T-cell (primary cell): ENCODE results near the gene ST14. TPM values are rescaled to one million over a fixed set of nuclear protein-coding genes. Genes with fewer than 3 reads are reported as not detected.
A peak's percentile ranks its signal among the peaks of the same experiment; 100 is the strongest.

Experiments used
- ATAC-seq, 4 experiments: fragments of 200-7000 bp in 3 of 4; fragments of 150-1000 bp in 1 of 4; cut with Tn5 transposase; replicated peaks in 1 of 4; 1 replicate in 3 of 4; 2 replicates in 1 of 4; pipeline ENCODE4 v1.10.0; 2021; ENCODE audit warnings: moderate library complexity in 3 of 4, mild to moderate bottlenecking in 2 of 4, moderate number of reproducible peaks in 1 of 4
- CTCF ChIA-PET, 2 donors: fragments of 300-600 bp; sonication (Branson Sonifier 250); formaldehyde crosslinking; loops; one replicate each; lab custom pipeline; 2022; ENCODE audit warnings: antibody characterized with exemption in 2 of 2; lab: Charles Lee
- POLR2A ChIA-PET, 2 donors: fragments of 300-600 bp; sonication (Branson Sonifier 250); formaldehyde crosslinking; loops; one replicate each; lab custom pipeline; 2022; ENCODE audit warnings: antibody characterized with exemption in 2 of 2; lab: Charles Lee
- DNase-seq, 35 experiments: peaks; one replicate each; pipeline versions ENCODE4 v3.0.0 to v3.0.0-alpha.2; 2013 to 2023
- H3K27ac ChIP-seq: one replicate; pipeline ENCODE4 v1.5.1; 2013; ENCODE audit warnings: low read length
- H3K27me3 ChIP-seq, 2 experiments: replicated peaks in 1 of 2; 1 replicate in 1 of 2; 2 replicates in 1 of 2; pipeline versions ENCODE4 v1.6.1 to v1.7.0; 2013; ENCODE audit warnings: low read length in 1 of 2, mixed read lengths in 1 of 2; ENCODE audit not compliant: control insufficient read depth in 2 of 2, insufficient read depth in 2 of 2; ENCODE audit errors: extremely low read depth in 1 of 2
- H3K36me3 ChIP-seq, 2 donors: 1 replicate in 1 of 2; 2 replicates in 1 of 2; pipeline versions ENCODE4 v1.6.1 to v1.7.0; 2013; ENCODE audit warnings: low read length in 1 of 2; ENCODE audit not compliant: control insufficient read depth in 2 of 2, insufficient read depth in 1 of 2; ENCODE audit errors: extremely low read depth in 1 of 2
- H3K4me1 ChIP-seq, 2 experiments: 1 replicate in 1 of 2; 2 replicates in 1 of 2; pipeline versions ENCODE4 v1.6.1 to v1.7.0; 2013; ENCODE audit warnings: low read length in 2 of 2, mixed read lengths in 1 of 2; ENCODE audit not compliant: insufficient read depth in 2 of 2, control insufficient read depth in 1 of 2; ENCODE audit errors: extremely low read depth in 1 of 2
- H3K4me3 ChIP-seq, 2 donors: 1 replicate in 1 of 2; 2 replicates in 1 of 2; pipeline versions ENCODE4 v1.5.1 to v1.7.0; 2013; ENCODE audit warnings: mild to moderate bottlenecking in 2 of 2, low read length in 1 of 2, moderate library complexity in 1 of 2; ENCODE audit not compliant: control insufficient read depth in 1 of 2; ENCODE audit errors: extremely low read depth in 1 of 2
- H3K9me3 ChIP-seq: 2 replicates; pipeline ENCODE4 v1.7.0; 2013
- H3K27ac Mint-ChIP-seq, 2 donors: one replicate each; pipeline ENCODE4 v1.8.0; 2020 to 2021; ENCODE audit warnings: mild to moderate bottlenecking in 2 of 2, mixed read lengths in 2 of 2
- H3K27me3 Mint-ChIP-seq, 2 donors: one replicate each; pipeline ENCODE4 v1.8.0; 2021 to 2022; ENCODE audit warnings: mixed read lengths in 2 of 2
- H3K36me3 Mint-ChIP-seq: one replicate; pipeline ENCODE4 v1.8.0; 2021; ENCODE audit warnings: mixed read lengths
- H3K4me1 Mint-ChIP-seq, 3 donors: one replicate each; pipeline ENCODE4 v1.8.0; 2020 to 2022; ENCODE audit warnings: mixed read lengths in 3 of 3, mild to moderate bottlenecking in 1 of 3
- H3K4me3 Mint-ChIP-seq, 3 donors: one replicate each; pipeline ENCODE4 v1.8.0; 2020 to 2022; ENCODE audit warnings: mild to moderate bottlenecking in 3 of 3, mixed read lengths in 3 of 3, moderate library complexity in 3 of 3
- H3K9me3 Mint-ChIP-seq, 3 donors: one replicate each; pipeline ENCODE4 v1.8.0; 2020 to 2022; ENCODE audit warnings: mixed read lengths in 3 of 3
- WGBS: methylation state at CpG from one replicate; pipeline ENCODE4 v1.1.5; 2013; ENCODE audit warnings: missing lambda C conversion rate; ENCODE audit not compliant: insufficient coverage; 5-methylcytosine and 5-hydroxymethylcytosine counted together
- total RNA-seq, 35 experiments: library from RNA in 6 of 35; stranded (reverse) in 6 of 35; fragments of 120-200 nt in 1 of 35; gene quantifications; one replicate each; pipeline versions ENCODE4 v1.2.1 to v1.2.4 and lab custom pipeline; 2013 to 2026

ST14 gene
- total RNA-seq, 5 donors from 2014 or later (not counting 1 experiment from before 2014, with no cell fraction given): 0.49 to 1.5 (median 0.82) TPM

DNA sequence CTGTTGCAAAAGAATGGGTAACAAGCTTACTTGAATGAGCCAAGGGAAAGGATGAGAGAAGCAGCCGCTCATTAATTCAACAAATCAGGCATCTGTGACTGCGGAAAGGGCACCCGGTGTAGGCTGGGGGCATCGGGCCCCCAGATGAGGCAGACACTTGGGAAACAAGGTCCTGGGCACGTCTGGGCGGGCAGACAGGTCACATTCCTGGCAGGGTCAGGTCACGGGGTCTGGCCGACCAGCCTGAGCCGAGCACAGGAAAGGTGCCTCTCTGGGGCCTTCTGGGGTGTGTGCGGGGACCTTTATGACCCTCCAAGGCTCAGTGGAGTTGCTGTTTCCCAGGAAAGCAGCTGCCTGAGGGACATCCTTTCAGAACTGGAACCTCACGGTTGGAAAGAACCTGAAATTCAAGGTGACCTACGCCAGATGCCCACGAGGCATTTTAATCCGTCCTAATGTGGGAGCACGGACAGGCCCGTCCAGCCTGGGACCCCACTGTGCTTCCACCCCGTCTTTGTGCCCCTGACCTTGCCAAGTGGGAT is 57.1 kb downstream of the ST14 start:
- H3K27me3 ChIP-seq: peaks cover 0 to 26% of the 10 kb centered on the region in 2 experiments
- H3K27ac Mint-ChIP-seq: no peak overlapping the region
- H3K27me3 Mint-ChIP-seq: peaks cover under 1 to 6% of the 10 kb centered on the region in 2 donors
- H3K4me1 ChIP-seq: peaks cover 0 to 8% of the 10 kb centered on the region in 2 experiments
- H3K27ac ChIP-seq: no peak overlapping the region
- H3K4me3 Mint-ChIP-seq: no peak overlapping the region
- DNase-seq (no peak), ATAC-seq (no peak)
- H3K9me3 ChIP-seq: no peaks in the 10 kb centered on the region
- ChIA-PET CTCF (interaction anchor here in 1 of 2 donors (0.6 kb wide), 3 partner anchors 9 to 92 kb away, joined by 3 to 5 read pairs (median 3); no protein-coding TSS in a partner anchor), POLR2A (no interaction called here)
- no peaks in the 10 kb centered on the region for H3K9me3 Mint-ChIP-seq
- H3K4me3 ChIP-seq: no peak overlapping the region
- H3K36me3 ChIP-seq: no peaks in the 10 kb centered on the region
- peaks cover 0 to 4% (median 0%) of the 10 kb centered on the region in 3 donors for H3K4me1 Mint-ChIP-seq
- H3K36me3 Mint-ChIP-seq: no peaks in the 10 kb centered on the region
- WGBS: 83% methylated on average over 17 of the region's 17 CpGs

DNA sequence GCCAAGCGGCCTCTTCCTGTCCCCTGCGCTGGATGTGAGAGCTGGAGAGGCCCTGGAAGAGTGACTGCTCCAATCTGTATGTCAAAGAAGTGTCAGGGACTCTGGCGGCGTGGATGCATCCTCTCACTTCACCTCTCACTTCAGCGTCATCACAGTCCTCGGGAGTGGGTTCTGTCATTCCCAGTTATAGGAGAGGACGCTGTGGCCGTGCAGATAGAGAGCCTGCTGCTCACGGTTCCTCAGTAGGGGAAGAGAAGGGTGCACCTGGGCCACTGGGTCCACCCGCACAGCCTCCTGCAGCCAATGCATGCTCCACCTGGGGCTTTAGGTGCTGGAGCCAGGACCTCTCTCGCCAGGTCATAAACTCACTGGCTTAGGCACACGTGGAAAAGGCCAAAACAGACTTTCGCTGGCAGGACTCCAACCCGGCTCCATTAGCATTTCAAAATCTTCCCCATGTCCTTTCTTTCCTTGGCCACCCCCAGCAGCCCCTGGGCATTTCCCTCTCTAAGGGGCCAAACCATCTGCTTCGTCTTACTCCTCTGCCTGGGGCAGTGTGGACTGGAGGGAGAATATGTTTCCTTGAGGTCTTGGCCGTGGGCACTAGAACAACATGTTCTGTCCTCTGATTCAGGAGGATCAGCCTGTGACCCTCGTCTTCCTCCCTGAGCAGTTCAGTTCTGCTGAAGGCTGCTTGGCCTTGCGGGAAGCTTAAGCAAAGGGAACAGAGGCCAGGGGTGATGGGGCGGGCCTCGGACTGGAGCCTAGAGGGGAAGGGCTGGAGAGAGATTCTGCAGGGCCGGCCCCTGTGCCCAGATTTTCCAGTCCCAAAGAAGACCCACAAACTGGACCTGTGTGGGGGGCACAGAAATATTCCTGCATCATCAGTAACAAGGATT is 57.8 kb downstream of the ST14 start:
- Histone ChIP-seq H3K27ac (no peak overlapping the region), H3K4me3 (no peak overlapping the region), H3K36me3 (no peaks in the 10 kb centered on the region), H3K27me3 (peaks cover 0 to 18% of the 10 kb centered on the region in 2 experiments), H3K4me1 (peaks cover 0 to 8% of the 10 kb centered on the region in 2 experiments), H3K9me3 (no peaks in the 10 kb centered on the region)
- no peak for DNase-seq
- Mint-ChIP-seq H3K27ac (no peak overlapping the region), H3K4me1 (peaks cover 0 to 5% (median under 1%) of the 10 kb centered on the region in 3 donors), H3K9me3 (no peaks in the 10 kb centered on the region), H3K4me3 (no peak overlapping the region), H3K36me3 (no peaks in the 10 kb centered on the region), H3K27me3 (peaks cover 0 to 2% of the 10 kb centered on the region in 2 donors)
- CTCF ChIA-PET: no interaction called here
- POLR2A ChIA-PET: no interaction called here
- WGBS: 76% methylated on average over 12 of the region's 21 CpGs
- ATAC-seq: no peak

DNA sequence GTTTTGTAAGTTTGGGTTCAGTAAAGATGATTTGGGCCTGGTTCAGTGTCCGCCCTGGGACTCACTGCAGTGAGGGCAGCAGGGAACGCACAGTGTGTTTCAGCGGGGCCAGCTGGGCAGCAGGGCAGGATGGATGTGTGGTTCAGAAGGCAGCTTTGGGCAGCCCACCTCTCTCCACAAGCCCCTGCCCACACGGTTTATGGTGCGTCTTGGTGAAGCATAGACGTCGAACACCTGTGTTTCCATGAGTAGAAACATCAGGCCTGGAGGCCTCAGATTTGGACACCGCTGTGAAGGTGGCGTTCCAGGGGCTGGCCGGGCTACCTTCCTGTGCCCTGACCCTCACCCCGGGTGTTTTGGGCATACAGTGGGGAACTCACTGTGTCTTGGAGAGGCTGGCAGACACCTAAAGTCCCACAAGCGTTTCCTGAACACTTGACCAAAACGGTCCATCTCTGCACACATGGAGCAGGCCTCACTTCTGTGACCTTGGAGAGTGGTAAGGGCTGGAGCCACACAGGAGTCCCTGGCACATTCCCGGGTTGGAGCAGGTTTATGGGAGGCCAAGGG is 59.0 kb downstream of the ST14 start:
- Histone ChIP-seq H3K27me3 (peaks cover 0 to 10% of the 10 kb centered on the region in 2 experiments), H3K27ac (no peak overlapping the region), H3K4me1 (no peaks in the 10 kb centered on the region), H3K9me3 (no peaks in the 10 kb centered on the region), H3K36me3 (no peaks in the 10 kb centered on the region), H3K4me3 (no peak overlapping the region)
- H3K4me3 Mint-ChIP-seq: no peak overlapping the region
- WGBS: 92% methylated on average over 11 of the region's 14 CpGs
- ATAC-seq: no peak
- peaks cover 6 to 11% (median 10%) of the 10 kb centered on the region in 3 donors for H3K4me1 Mint-ChIP-seq
- no peaks in the 10 kb centered on the region for H3K36me3 Mint-ChIP-seq
- H3K9me3 Mint-ChIP-seq: no peaks in the 10 kb centered on the region
- DNase-seq: peak in 1 of 35 experiments; percentile 15
- peaks cover 0 to 2% of the 10 kb centered on the region in 2 donors for H3K27me3 Mint-ChIP-seq
- no peak overlapping the region for H3K27ac Mint-ChIP-seq
- CTCF ChIA-PET: interaction anchor here in 1 of 2 donors (0.5 kb wide), 1 partner anchor 148 kb away, joined by 6 read pairs; no protein-coding TSS in a partner anchor
- POLR2A ChIA-PET: interaction anchor here in 1 of 2 donors (0.6 kb wide), 1 partner anchor 98 kb away, joined by 10 read pairs; no protein-coding TSS in a partner anchor

DNA sequence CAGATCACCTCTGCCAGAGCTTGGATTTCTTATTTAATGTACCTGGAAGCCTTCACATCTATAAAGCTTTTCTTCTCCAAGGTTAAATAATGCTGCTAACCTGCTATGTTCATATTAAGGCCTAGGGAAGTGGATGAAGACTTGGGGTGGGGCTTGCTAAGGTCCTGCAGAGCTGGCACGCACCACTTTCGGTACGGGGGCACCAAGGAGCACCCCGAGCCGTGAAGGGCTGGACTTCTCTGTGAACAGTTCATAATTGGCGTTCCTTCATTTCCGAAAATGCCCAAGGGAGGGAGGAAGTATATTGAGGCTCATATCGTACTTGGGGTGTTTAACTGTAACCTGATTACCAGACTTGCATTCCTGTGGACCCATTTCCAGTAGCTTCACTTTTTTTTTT is 59.6 kb downstream of the ST14 start:
- Mint-ChIP-seq H3K4me3 (no peak overlapping the region), H3K9me3 (no peaks in the 10 kb centered on the region), H3K27me3 (peaks cover 0 to 2% of the 10 kb centered on the region in 2 donors), H3K36me3 (no peaks in the 10 kb centered on the region), H3K4me1 (peaks cover 7 to 16% (median 14%) of the 10 kb centered on the region in 3 donors), H3K27ac (no peak overlapping the region)
- H3K36me3 ChIP-seq: no peaks in the 10 kb centered on the region
- no peaks in the 10 kb centered on the region for H3K4me1 ChIP-seq
- ChIA-PET POLR2A (no interaction called here), CTCF (interaction anchor here in 1 of 2 donors (0.5 to 0.6 kb wide), 2 partner anchors 9 to 148 kb away, joined by 5 to 6 read pairs; no protein-coding TSS in a partner anchor)
- H3K4me3 ChIP-seq: no peak overlapping the region
- ATAC-seq (no peak), DNase-seq (no peak)
- H3K27me3 ChIP-seq: peaks cover 0 to 6% of the 10 kb centered on the region in 2 experiments
- H3K9me3 ChIP-seq: no peaks in the 10 kb centered on the region
- WGBS: 100% methylated on average over 5 of the region's 8 CpGs
- H3K27ac ChIP-seq: no peak overlapping the region

DNA sequence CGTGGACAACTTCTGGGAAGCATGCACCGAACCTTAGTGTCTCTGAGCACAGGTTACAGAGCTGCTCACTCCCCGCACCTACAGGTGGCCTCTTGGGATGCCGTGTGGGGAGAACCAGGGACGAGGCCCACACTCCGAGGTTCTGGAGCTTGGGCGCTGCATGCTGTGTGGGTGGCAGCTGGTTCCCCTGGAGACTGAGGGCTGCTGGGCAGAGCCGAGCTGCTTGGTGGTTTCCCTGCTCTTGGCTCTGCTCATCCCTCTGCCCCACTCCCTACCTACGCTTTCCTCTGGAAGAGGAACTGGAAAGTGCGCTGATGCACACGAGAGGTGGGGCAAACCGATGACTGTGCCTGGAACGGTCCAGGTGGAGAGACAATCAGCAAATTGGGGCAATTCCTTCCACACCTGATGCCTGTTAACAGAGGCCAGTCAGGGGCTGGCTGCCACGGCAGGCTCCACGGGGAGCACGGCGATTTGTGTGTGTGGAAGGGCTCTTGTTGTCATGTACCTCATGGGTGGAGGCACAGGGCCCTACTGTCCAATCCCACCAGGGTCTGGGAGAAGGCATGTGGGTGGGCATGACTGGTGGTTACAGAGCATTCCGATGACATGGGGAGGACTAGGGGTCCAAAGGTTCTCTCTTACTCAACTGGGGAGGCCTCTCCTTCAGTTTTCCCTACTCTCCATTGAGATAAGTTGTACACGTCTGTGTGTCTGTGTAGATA is 60.9 kb downstream of the ST14 start:
- no peaks in the 10 kb centered on the region for H3K36me3 ChIP-seq
- ATAC-seq (no peak), DNase-seq (no peak)
- WGBS: 91% methylated on average over 6 of the region's 19 CpGs
- no peak overlapping the region for H3K4me3 ChIP-seq
- Mint-ChIP-seq H3K9me3 (no peaks in the 10 kb centered on the region), H3K27me3 (peaks cover 0 to 2% of the 10 kb centered on the region in 2 donors), H3K27ac (no peak overlapping the region), H3K36me3 (peaks cover 8% of the 10 kb centered on the region), H3K4me3 (no peak overlapping the region), H3K4me1 (peaks cover 7 to 18% (median 14%) of the 10 kb centered on the region in 3 donors)
- no peaks in the 10 kb centered on the region for H3K9me3 ChIP-seq
- H3K27me3 ChIP-seq: no peaks in the 10 kb centered on the region
- POLR2A ChIA-PET: no interaction called here
- no peaks in the 10 kb centered on the region for H3K4me1 ChIP-seq
- CTCF ChIA-PET: no interaction called here
- H3K27ac ChIP-seq: no peak overlapping the region
